K562 (cell line): ENCODE data around the gene RELL2. TPM values are rescaled to one million over a fixed set of nuclear protein-coding genes. Genes with fewer than 3 reads are reported as not detected.

ENCODE experiments used
- ATAC-seq: fragments of 200-7000 bp; cut with Tn5 transposase; 3 replicates; pipeline ENCODE4 v1.9.1; 2020; ENCODE audit warnings: moderate library complexity
- BruUV-seq: library from RNA; stranded (reverse); fragments of 400-500 nt; replicated peaks from 2 replicates; lab custom pipeline; 2021; lab: Mats Ljungman, UMichigan
- CTCF ChIA-PET: fragments of 300-600 bp; formaldehyde crosslinking; extraction: SDS; loops from one replicate; lab custom pipeline; 2021; ENCODE audit warnings: low intra/inter-chr PET ratio; lab: Yijun Ruan, JAX
- POLR2A ChIA-PET: fragments of 300-600, 350-650 bp; sonication (Branson Sonifier 250); formaldehyde crosslinking; extraction: SDS; loops from one replicate; lab custom pipeline; 2021; ENCODE audit warnings: antibody characterized with exemption, inconsistent platforms; lab: Yijun Ruan, JAX
- DNase-seq, 4 experiments: peaks; one replicate each; pipeline versions ENCODE4 v3.0.0 to v3.0.0-alpha.2; 2011 to 2018; ENCODE audit warnings: low spot score in 3 of 4, mixed read lengths in 3 of 4; ENCODE audit errors: extremely low read depth in 1 of 4
- FAIRE-seq: peaks from 2 replicates; lab custom pipeline; 2011; peaks lifted over from hg19 to GRCh38; lab: Jason Lieb, UNC
- H2AFZ ChIP-seq: 2 replicates; pipeline ENCODE4 v1.6.0; 2011; ENCODE audit warnings: low read depth, low read length, control low read depth, inconsistent platforms
- H3K27ac ChIP-seq: fragments of 200-600 bp; 3 replicates; pipeline ENCODE4 v1.8.0; 2011; ENCODE audit warnings: low read depth, mild to moderate bottlenecking, control low read depth, inconsistent platforms, low read length, moderate library complexity, mixed read lengths; ENCODE audit errors: extremely low read depth
- H3K27me3 ChIP-seq, 2 experiments: fragments of 300-600 bp in 1 of 2; 2 replicates in 1 of 2; 3 replicates in 1 of 2; pipeline versions ENCODE4 v1.6.0 to v1.8.0; 2011; ENCODE audit warnings: inconsistent platforms in 2 of 2, low read length in 2 of 2, mild to moderate bottlenecking in 1 of 2, mixed read lengths in 1 of 2, moderate library complexity in 1 of 2; ENCODE audit not compliant: control insufficient read depth in 2 of 2, insufficient read depth in 2 of 2
- H3K36me3 ChIP-seq: fragments of 300-600 bp; 3 replicates; pipeline ENCODE4 v1.8.0; 2011; ENCODE audit warnings: mild to moderate bottlenecking, low read length, inconsistent platforms; ENCODE audit not compliant: control insufficient read depth, insufficient read depth
- H3K4me1 ChIP-seq, 2 experiments: fragments of 200-600 bp in 1 of 2; replicated peaks in 1 of 2; 2 replicates in 1 of 2; 3 replicates in 1 of 2; pipeline versions ENCODE4 v1.5.1 to v1.8.0; 2011; ENCODE audit warnings: inconsistent platforms in 2 of 2, low read length in 2 of 2, mild to moderate bottlenecking in 1 of 2, mixed read lengths in 1 of 2, moderate library complexity in 1 of 2; ENCODE audit not compliant: control insufficient read depth in 2 of 2, insufficient read depth in 2 of 2
- H3K4me2 ChIP-seq: 2 replicates; pipeline ENCODE4 v1.6.1; 2011; ENCODE audit warnings: low read length, control low read depth, inconsistent platforms, mixed read lengths; ENCODE audit not compliant: insufficient read depth
- H3K4me3 ChIP-seq: fragments of 200-600 bp; sonication (generic), shearing (Covaris generic); 2 replicates; pipeline ENCODE4 v1.5.1; 2016; ENCODE audit warnings: control low read depth, inconsistent platforms
- H3K79me2 ChIP-seq: fragments of 200-600 bp; 3 replicates; pipeline ENCODE4 v1.8.0; 2011; ENCODE audit warnings: low read length, inconsistent platforms; ENCODE audit not compliant: control insufficient read depth, insufficient read depth
- H3K9ac ChIP-seq, 2 experiments: 2 replicates each; pipeline versions ENCODE4 v1.6.0 to v1.6.1; 2011; ENCODE audit warnings: low read depth in 2 of 2, low read length in 2 of 2, control low read depth in 1 of 2, inconsistent platforms in 1 of 2, mild to moderate bottlenecking in 1 of 2, mixed read lengths in 1 of 2; ENCODE audit not compliant: insufficient read depth in 1 of 2
- H3K9me1 ChIP-seq: one replicate; pipeline ENCODE4 v1.6.0; 2011; ENCODE audit warnings: inconsistent platforms, mild to moderate bottlenecking, low read length, moderate library complexity; ENCODE audit not compliant: control insufficient read depth, insufficient read depth
- H3K9me3 ChIP-seq: replicated peaks from 2 replicates; pipeline ENCODE4 v1.5.1; 2011; ENCODE audit warnings: low read depth, low read length, inconsistent platforms; ENCODE audit not compliant: control insufficient read depth, insufficient read depth
- H4K20me1 ChIP-seq: replicated peaks from 2 replicates; pipeline ENCODE4 v1.6.1; 2011; ENCODE audit warnings: low read length, inconsistent platforms, mixed read lengths; ENCODE audit not compliant: control insufficient read depth, insufficient read depth
- ARID2 ChIP-seq: fragments of 450-650 bp; IDR thresholded peaks from 2 replicates; pipeline ENCODE4 v1.6.1; 2017; ENCODE audit warnings: antibody characterized with exemption, mild to moderate bottlenecking
- CCNT2 ChIP-seq: IDR thresholded peaks from 2 replicates; pipeline ENCODE4 v1.6.1; 2011; ENCODE audit warnings: borderline replicate concordance, low read depth, mild to moderate bottlenecking, moderate library complexity, mixed read lengths, low read length; ENCODE audit not compliant: insufficient read length; ENCODE audit errors: extremely low read depth
- MYC ChIP-seq, 2 experiments: fragments of 250-450 bp in 1 of 2; sonication (Bioruptor Pico) in 1 of 2; IDR thresholded peaks; 2 replicates each; pipeline versions ENCODE4 v1.5.1 to v1.6.1; 2012 to 2021; ENCODE audit warnings: low read depth in 2 of 2, borderline replicate concordance in 1 of 2, improper control_type of control experiment in 1 of 2, low read length in 1 of 2, mild to moderate bottlenecking in 1 of 2, moderate library complexity in 1 of 2
- ZNF785 ChIP-seq: fragments of 250-450 bp; sonication (Bioruptor Pico); IDR thresholded peaks from 2 replicates; pipeline ENCODE4 v1.4.0; 2020; ENCODE audit warnings: mild to moderate bottlenecking
- ZSCAN32 ChIP-seq: fragments of 450-650 bp; formaldehyde crosslinking; IDR thresholded peaks from 2 replicates; pipeline ENCODE4 v1.4.0; 2020; ENCODE audit warnings: mild to moderate bottlenecking, moderate library complexity
- WGBS: fragments of 100-300 bp; shearing (Covaris generic); methylation state at CpG from one replicate; pipeline ENCODE4 v1.1.6; 2016; ENCODE audit warnings: low coverage, mixed read lengths; ENCODE audit not compliant: insufficient coverage; ENCODE audit errors: missing lambda C conversion rate; 5-methylcytosine and 5-hydroxymethylcytosine counted together
- in situ Hi-C: fragments of 300-500 bp; cut with MboI; formaldehyde crosslinking; loops from 4 replicates; pipeline ENCODE4 v1.15.0; 2018; ENCODE audit warnings: inconsistent platforms, mixed read lengths
- intact Hi-C: fragments of 100-400 bp; cut with micrococcal nuclease; formaldehyde crosslinking; loops from 2 replicates; pipeline ENCODE4 v1.14.2; 2022
- polyA plus RNA-seq, 8 experiments: library from polyadenylated mRNA; depleted of rRNA in 4 of 8; stranded (reverse) in 5 of 8; unstranded in 3 of 8; fragments of >200 nt; fragmentation: Nextera tagmentation in 2 of 8; fragmentation: Illumina TruSeq in 1 of 8; extraction: Ambion mirVana in 2 of 8; extraction: Trizol in 1 of 8; gene quantifications; 2 replicates each; pipeline versions ENCODE4 v1.2.1 to v1.2.3, GENCODE V29; 2011 to 2014; ENCODE audit warnings: inconsistent platforms in 1 of 8, missing spikeins in 1 of 8
- total RNA-seq, 7 experiments: library from RNA; depleted of rRNA in 6 of 7; stranded (reverse); fragments of >200 nt in 6 of 7; fragmentation: Illumina TruSeq in 2 of 7; extraction: Trizol in 2 of 7; gene quantifications; 2 replicates each; pipeline versions ENCODE4 v1.2.1 to v1.2.3, GENCODE V29; 2011 to 2021; ENCODE audit warnings: low replicate concordance in 1 of 7
- TF ChIP-seq, protein P1 (sequence below), 3 experiments: IDR thresholded peaks in 2 of 3; conservative IDR thresholded peaks in 1 of 3; 2 replicates each; pipeline ENCODE4 v1.5.1; 2011 to 2012; ENCODE audit warnings: low read length in 3 of 3, mild to moderate bottlenecking in 3 of 3, control low read depth in 2 of 3, improper control_type of control experiment in 1 of 3, inconsistent platforms in 1 of 3, low read depth in 1 of 3, mixed read lengths in 1 of 3, moderate library complexity in 1 of 3; ENCODE audit not compliant: insufficient read depth in 2 of 3

The RELL2 gene
- total and polyA plus RNA-seq, 9 of the 15 experiments (the other 6 are each of a cell fraction or from before 2014, with no cell fraction given) = 0.06 to 36.0 (median 14.3) TPM

DNA sequence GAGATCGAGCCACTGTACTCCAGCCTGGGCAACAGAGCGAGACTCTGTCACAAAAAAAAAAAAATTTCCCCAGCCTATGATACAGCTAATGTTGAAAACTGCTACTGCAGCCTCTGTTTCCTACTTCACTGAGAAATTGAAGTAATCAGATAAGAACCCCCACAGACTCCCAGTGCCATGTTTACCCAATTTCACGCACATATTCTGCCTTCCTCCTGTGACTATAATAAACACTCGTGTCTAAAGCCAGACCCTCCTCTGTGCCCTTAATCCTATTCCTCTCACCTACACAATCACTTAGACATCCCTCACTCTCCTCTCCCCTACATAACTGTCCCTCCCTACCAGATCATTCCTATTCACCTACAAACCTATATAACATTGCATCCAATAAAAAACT lies 38.9 kb downstream of the RELL2 start:
- WGBS = 69% methylated on average over 4 of the region's 4 CpGs
- no peak overlapping the region for H3K4me2 ChIP-seq
- TF ChIP-seq ARID2 = no peak
- TF ChIP-seq MYC (IDR thresholded peaks at IDR 0.05; ENCODE audit: low read depth, low read length) = no peak
- TF ChIP-seq MYC (CRISPR knock-in tag; IDR thresholded peaks at IDR 0.05; ENCODE audit: borderline replicate concordance, low read depth) = no peak
- no peak for TF ChIP-seq ZNF785 (CRISPR knock-in tag)
- no peak for TF ChIP-seq ZSCAN32
- H3K4me1 ChIP-seq = peaks cover 5 to 21% of the 10 kb centered on the region in 2 experiments; a peak in 4 of 5 replicates
- ATAC-seq (no peak), DNase-seq (no peak), FAIRE-seq (no peak)
- H3K79me2 ChIP-seq = peaks cover 3% of the 10 kb centered on the region; the same call in 1 of the 3 replicates
- no peak overlapping the region for H3K4me3 ChIP-seq
- no TSS peak for BruUV-seq
- H3K9ac ChIP-seq = no peak overlapping the region
- in situ Hi-C loops = no loop called here
- H3K27ac ChIP-seq = no peak overlapping the region
- H4K20me1 ChIP-seq = no peaks in the 10 kb centered on the region; the same call in 1 of the 2 replicates
- ChIA-PET CTCF (interaction anchor here (0.7 kb wide), 1 partner anchor 35 kb away, joined by 3 read pairs; no protein-coding TSS in a partner anchor), POLR2A (interaction anchor here (0.5 to 0.6 kb wide), 2 partner anchors 10 to 262 kb away, joined by 3 to 4 read pairs; partner anchors contain the start of gene PCDHGA10)
- intact Hi-C loops = no loop called here
- H2AFZ ChIP-seq = no peak overlapping the region
- no peaks in the 10 kb centered on the region for H3K9me1 ChIP-seq
- H3K9me3 ChIP-seq = no peaks in the 10 kb centered on the region
- no peaks in the 10 kb centered on the region for H3K27me3 ChIP-seq
- peaks cover 4% of the 10 kb centered on the region; the same call in 1 of the 3 replicates for H3K36me3 ChIP-seq

DNA sequence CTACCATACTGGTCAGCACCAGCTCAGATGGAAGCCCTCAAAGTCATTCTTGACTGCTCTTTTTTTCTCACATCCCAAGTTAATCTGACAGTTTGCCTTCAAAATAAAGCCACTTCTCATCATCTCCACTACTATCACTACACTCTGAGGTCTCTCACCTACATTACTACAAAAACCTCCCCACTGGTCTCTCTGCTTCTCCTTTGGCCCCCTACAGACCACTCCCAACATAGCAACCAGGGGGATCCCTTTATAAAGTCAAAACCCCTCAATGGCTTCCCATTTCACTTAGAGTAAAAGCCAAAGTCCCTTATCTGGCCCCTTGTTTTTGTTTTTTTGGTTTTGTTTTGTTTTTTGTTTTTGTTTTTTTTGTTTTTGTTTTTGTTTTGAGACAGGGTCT lies 40.6 kb downstream of the RELL2 start:
- Histone ChIP-seq H2AFZ (no peak overlapping the region), H3K4me3 (no peak overlapping the region), H3K27me3 (no peaks in the 10 kb centered on the region), H3K27ac (no peak overlapping the region), H3K4me2 (no peak overlapping the region), H3K79me2 (peaks cover 14% of the 10 kb centered on the region; the same call in 1 of the 3 replicates), H3K36me3 (peaks cover 4% of the 10 kb centered on the region; the same call in 1 of the 3 replicates), H4K20me1 (no peaks in the 10 kb centered on the region; the same call in 1 of the 2 replicates), H3K9ac (no peak overlapping the region), H3K9me1 (no peaks in the 10 kb centered on the region), H3K9me3 (no peaks in the 10 kb centered on the region), H3K4me1 (peaks cover 18 to 32% of the 10 kb centered on the region in 2 experiments)
- peak; percentile 35 to 53 (median 47) for DNase-seq
- in situ Hi-C loops (no loop called here), intact Hi-C loops (no loop called here)
- no TSS peak for BruUV-seq
- ATAC-seq = peak; percentile 34; the same call in 2 of the 3 replicates
- no peak for FAIRE-seq
- ChIA-PET CTCF (no interaction called here), POLR2A (interaction anchor here (0.5 to 0.7 kb wide), 2 partner anchors 12 to 89 kb away, joined by 3 to 5 read pairs; no protein-coding TSS in a partner anchor)
- TF ChIP-seq, protein P1, sequence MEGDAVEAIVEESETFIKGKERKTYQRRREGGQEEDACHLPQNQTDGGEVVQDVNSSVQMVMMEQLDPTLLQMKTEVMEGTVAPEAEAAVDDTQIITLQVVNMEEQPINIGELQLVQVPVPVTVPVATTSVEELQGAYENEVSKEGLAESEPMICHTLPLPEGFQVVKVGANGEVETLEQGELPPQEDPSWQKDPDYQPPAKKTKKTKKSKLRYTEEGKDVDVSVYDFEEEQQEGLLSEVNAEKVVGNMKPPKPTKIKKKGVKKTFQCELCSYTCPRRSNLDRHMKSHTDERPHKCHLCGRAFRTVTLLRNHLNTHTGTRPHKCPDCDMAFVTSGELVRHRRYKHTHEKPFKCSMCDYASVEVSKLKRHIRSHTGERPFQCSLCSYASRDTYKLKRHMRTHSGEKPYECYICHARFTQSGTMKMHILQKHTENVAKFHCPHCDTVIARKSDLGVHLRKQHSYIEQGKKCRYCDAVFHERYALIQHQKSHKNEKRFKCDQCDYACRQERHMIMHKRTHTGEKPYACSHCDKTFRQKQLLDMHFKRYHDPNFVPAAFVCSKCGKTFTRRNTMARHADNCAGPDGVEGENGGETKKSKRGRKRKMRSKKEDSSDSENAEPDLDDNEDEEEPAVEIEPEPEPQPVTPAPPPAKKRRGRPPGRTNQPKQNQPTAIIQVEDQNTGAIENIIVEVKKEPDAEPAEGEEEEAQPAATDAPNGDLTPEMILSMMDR (IDR thresholded peaks at IDR 0.05 in 2 of 3, conservative IDR thresholded peaks at IDR 0.05 in 1 of 3; ENCODE audit: insufficient read depth in 2 of 3, low read depth in 1 of 3, low read length in 3 of 3) = peak; percentile 14 to 48 (median 41); a peak in 4 of 6 replicates
- TF ChIP-seq CCNT2 = no peak
